Measurements from ENCODE around the gene COPS9. TPM values are rescaled to one million over a fixed set of nuclear protein-coding genes. Genes with fewer than 3 reads are reported as not detected.

Gene COPS9
- total RNA-seq, 1 donor from 2014 or later = 115 TPM

- no peak overlapping the region for H3K4me3 Mint-ChIP-seq (ENCODE audit: low read depth)
- no peaks in the 10 kb centered on the region for H3K9me3 Mint-ChIP-seq (ENCODE audit: low read depth)
- DNase-seq (ENCODE audit: low spot score, unreplicated experiment) = no peak
- H3K27ac Mint-ChIP-seq = no peak overlapping the region
- H3K27me3 Mint-ChIP-seq = peaks cover 28% of the 10 kb centered on the region
- H3K4me1 Mint-ChIP-seq (ENCODE audit: low read depth) = peaks cover 2% of the 10 kb centered on the region
- H3K36me3 Mint-ChIP-seq (ENCODE audit: insufficient read depth) = no peaks in the 10 kb centered on the region
- no peak for TF ChIP-seq CTCF (IDR thresholded peaks at IDR 0.05; ENCODE audit: unreplicated experiment)
These were observed 29.6 kb upstream of the COPS9 start for GRCh38 chr2:240165661-240166060.

- H3K36me3 Mint-ChIP-seq (ENCODE audit: insufficient read depth) = no peaks in the 10 kb centered on the region
- peaks cover 25% of the 10 kb centered on the region for H3K27me3 Mint-ChIP-seq
- no peak for TF ChIP-seq CTCF (IDR thresholded peaks at IDR 0.05; ENCODE audit: unreplicated experiment)
- H3K27ac Mint-ChIP-seq = no peak overlapping the region
- no peak overlapping the region for H3K4me3 Mint-ChIP-seq (ENCODE audit: low read depth)
- no peaks in the 10 kb centered on the region for H3K9me3 Mint-ChIP-seq (ENCODE audit: low read depth)
- no peak for DNase-seq (ENCODE audit: low spot score, unreplicated experiment)
- no peaks in the 10 kb centered on the region for H3K4me1 Mint-ChIP-seq (ENCODE audit: low read depth)
These were observed 28.9 kb upstream of the COPS9 start for GRCh38 chr2:240165034-240165433.

GRCh38 chr2:240164586-240164985, 28.5 kb upstream of the COPS9 start:
- H3K27ac Mint-ChIP-seq = no peak overlapping the region
- H3K36me3 Mint-ChIP-seq (ENCODE audit: insufficient read depth) = no peaks in the 10 kb centered on the region
- TF ChIP-seq CTCF (IDR thresholded peaks at IDR 0.05; ENCODE audit: unreplicated experiment) = no peak
- H3K9me3 Mint-ChIP-seq (ENCODE audit: low read depth) = no peaks in the 10 kb centered on the region
- DNase-seq (ENCODE audit: low spot score, unreplicated experiment) = no peak
- no peak overlapping the region for H3K4me3 Mint-ChIP-seq (ENCODE audit: low read depth)
- H3K27me3 Mint-ChIP-seq = peaks cover 25% of the 10 kb centered on the region
- no peaks in the 10 kb centered on the region for H3K4me1 Mint-ChIP-seq (ENCODE audit: low read depth)

GRCh38 chr2:240163844-240164574, 27.9 kb upstream of the COPS9 start:
- Mint-ChIP-seq H3K9me3 (ENCODE audit: low read depth) (no peaks in the 10 kb centered on the region), H3K4me3 (ENCODE audit: low read depth) (no peak overlapping the region), H3K27ac (no peak overlapping the region), H3K4me1 (ENCODE audit: low read depth) (no peaks in the 10 kb centered on the region), H3K36me3 (ENCODE audit: insufficient read depth) (no peaks in the 10 kb centered on the region), H3K27me3 (peaks cover 25% of the 10 kb centered on the region)
- no peak for DNase-seq (ENCODE audit: low spot score, unreplicated experiment)
- TF ChIP-seq CTCF (IDR thresholded peaks at IDR 0.05; ENCODE audit: unreplicated experiment) = no peak

- H3K27me3 Mint-ChIP-seq = peaks cover 25% of the 10 kb centered on the region
- no peaks in the 10 kb centered on the region for H3K36me3 Mint-ChIP-seq (ENCODE audit: insufficient read depth)
- DNase-seq (ENCODE audit: low spot score, unreplicated experiment) = no peak
- no peak overlapping the region for H3K4me3 Mint-ChIP-seq (ENCODE audit: low read depth)
- H3K4me1 Mint-ChIP-seq (ENCODE audit: low read depth) = no peaks in the 10 kb centered on the region
- TF ChIP-seq CTCF (IDR thresholded peaks at IDR 0.05; ENCODE audit: unreplicated experiment) = no peak
- H3K27ac Mint-ChIP-seq = no peak overlapping the region
- H3K9me3 Mint-ChIP-seq (ENCODE audit: low read depth) = no peaks in the 10 kb centered on the region
These were observed 27.0 kb upstream of the COPS9 start for GRCh38 chr2:240162939-240163714.

All from progenitor cell of endocrine pancreas (in vitro differentiated cells).